Loucy (cell line): ENCODE results near the gene MT1H.

ENCODE experiments used
- EZH2phosphoT487 ChIP-seq: fragments of 200-600 bp; IDR thresholded peaks from 2 replicates; pipeline ENCODE4 v1.6.1; 2018; ENCODE audit warnings: antibody characterized with exemption, mild to moderate bottlenecking, moderate library complexity, borderline replicate concordance
- TF ChIP-seq, protein P1 (sequence below): fragments of 200-600 bp; sonication (generic); conservative IDR thresholded peaks from 2 replicates; pipeline ENCODE4 v1.5.1; 2014; ENCODE audit warnings: mild to moderate bottlenecking, antibody characterized with exemption, low read length

DNA sequence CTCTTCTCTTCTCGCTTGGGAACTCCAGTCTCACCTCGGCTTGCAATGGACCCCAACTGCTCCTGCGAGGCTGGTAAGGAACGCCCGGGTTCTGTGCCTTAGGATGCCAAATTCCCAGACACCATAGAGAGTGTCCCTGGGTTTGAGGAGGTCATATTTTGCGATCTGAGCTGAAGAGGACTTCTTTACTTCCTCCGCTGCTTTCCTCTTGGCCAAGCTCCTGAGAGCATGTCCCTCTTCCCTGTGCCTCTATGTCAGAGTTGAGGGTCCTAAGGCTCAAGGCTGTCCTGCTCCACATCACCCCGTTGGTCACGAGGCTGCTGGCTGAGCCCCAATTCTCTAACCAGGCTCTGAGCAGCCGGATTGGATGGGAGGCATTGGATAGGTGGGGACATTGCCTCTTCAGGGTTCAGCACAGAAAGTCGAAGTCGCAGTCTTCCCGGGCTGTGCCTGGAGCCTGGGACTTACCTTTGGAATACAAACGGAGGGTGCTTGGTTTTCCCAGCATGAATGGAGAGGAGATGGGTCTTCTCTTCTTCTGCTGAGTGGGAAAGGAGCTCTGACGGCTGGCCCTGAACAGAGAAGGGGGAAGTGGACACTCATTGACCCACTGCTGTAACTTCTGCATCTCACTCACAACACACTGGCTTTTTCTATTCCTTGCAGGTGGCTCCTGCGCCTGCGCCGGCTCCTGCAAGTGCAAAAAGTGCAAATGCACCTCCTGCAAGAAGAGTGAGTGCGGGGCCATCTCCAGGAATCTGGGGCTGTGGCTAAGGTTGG is 416 bp downstream of the MT1H start:
- TF ChIP-seq, protein P1, sequence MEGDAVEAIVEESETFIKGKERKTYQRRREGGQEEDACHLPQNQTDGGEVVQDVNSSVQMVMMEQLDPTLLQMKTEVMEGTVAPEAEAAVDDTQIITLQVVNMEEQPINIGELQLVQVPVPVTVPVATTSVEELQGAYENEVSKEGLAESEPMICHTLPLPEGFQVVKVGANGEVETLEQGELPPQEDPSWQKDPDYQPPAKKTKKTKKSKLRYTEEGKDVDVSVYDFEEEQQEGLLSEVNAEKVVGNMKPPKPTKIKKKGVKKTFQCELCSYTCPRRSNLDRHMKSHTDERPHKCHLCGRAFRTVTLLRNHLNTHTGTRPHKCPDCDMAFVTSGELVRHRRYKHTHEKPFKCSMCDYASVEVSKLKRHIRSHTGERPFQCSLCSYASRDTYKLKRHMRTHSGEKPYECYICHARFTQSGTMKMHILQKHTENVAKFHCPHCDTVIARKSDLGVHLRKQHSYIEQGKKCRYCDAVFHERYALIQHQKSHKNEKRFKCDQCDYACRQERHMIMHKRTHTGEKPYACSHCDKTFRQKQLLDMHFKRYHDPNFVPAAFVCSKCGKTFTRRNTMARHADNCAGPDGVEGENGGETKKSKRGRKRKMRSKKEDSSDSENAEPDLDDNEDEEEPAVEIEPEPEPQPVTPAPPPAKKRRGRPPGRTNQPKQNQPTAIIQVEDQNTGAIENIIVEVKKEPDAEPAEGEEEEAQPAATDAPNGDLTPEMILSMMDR, result no peak
- no peak for TF ChIP-seq EZH2phosphoT487
